ENCODE data around the gene KRTAP5-10.

GRCh38 chr11:71565263-71565662 is at the start of gene KRTAP5-10:
- TF ChIP-seq POLR2AphosphoS5 (IDR thresholded peaks at IDR 0.05; ENCODE audit: low read depth, low read length) = no peak
- no peak for TF ChIP-seq POLR2A (IDR thresholded peaks at IDR 0.05; ENCODE audit: low read depth, low read length)
- no peak for TF ChIP-seq TAF1 (IDR thresholded peaks at IDR 0.05; ENCODE audit: borderline replicate concordance, low read depth, low read length)
